Measurements from ENCODE around the gene ADGRE1.

ADGRE1 gene

DNA sequence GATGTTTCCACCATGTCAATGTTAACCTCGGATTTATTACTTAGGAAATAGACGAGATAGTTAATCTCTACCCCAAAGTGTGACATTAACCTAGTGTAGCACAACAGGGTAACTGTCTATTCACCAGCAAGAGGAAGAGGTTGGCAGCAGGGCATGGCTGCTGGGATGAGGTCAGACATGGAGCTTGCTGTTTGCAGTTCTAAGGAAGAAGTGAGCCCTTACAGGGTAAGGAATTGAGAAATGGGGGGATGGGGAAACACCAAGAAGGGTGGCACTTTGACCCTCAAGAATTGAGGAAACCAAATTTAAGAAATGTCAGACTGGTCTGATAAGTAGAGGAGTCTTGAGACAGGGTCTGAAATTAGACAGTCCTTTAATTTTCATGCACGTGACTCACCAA, 71.4 kb downstream of the ADGRE1 start:
- Histone ChIP-seq H3K4me1 (ENCODE audit: control insufficient read depth, insufficient read depth, low read length) (no peaks in the 10 kb centered on the region), H3K27ac (ENCODE audit: extremely low read depth, low read depth, low read length) (no peak overlapping the region), H3K9me3 (ENCODE audit: control insufficient read depth, insufficient read depth, low read depth, low read length) (no peaks in the 10 kb centered on the region), H3K36me3 (ENCODE audit: control insufficient read depth in 2 of 2, insufficient read depth in 1 of 2, low read length in 2 of 2) (no peaks in the 10 kb centered on the region), H3K4me3 (ENCODE audit: low read depth, low read length) (no peak overlapping the region)
- ChIA-PET POLR2A (no interaction called here), CTCF (interaction anchor here (1.3 kb wide), 1 partner anchor 14 kb away, joined by 4 read pairs; no protein-coding TSS in a partner anchor)
- no peak for TF ChIP-seq FEZF1 (tag by site-specific recombination; IDR thresholded peaks at IDR 0.05)

DNA sequence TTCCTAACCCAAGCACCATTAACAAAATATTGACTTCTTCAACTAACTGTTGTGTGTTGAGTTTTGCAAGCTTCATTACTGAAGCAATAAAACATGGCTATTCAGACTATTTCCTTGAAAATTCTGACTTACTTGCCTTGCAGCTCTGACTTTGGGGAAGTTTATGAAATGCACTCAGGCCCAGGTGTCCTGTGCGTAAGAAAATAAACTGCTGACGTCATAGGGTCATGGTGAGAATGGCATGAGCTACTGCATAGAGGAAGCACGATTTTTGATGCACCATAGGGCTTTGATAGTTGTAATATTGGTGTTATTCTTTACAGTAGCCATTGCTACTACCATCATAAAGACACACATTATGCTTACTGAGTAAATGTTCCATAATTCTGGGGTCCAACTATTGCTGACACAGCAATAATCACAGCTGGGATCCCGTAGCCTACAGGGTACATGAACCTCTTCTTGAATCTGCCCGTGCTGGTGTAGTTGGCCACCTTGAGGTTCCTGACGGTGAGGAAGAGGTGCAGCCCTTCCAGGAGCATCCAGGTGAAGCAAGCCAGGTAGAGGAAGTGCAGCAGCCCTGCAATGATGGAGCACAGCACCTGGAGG, 76.0 kb downstream of the ADGRE1 start:
- H3K27ac ChIP-seq (ENCODE audit: extremely low read depth, low read depth, low read length), result no peak overlapping the region
- H3K9me3 ChIP-seq (ENCODE audit: control insufficient read depth, insufficient read depth, low read depth, low read length), result no peaks in the 10 kb centered on the region
- no peaks in the 10 kb centered on the region for H3K4me1 ChIP-seq (ENCODE audit: control insufficient read depth, insufficient read depth, low read length)
- ChIA-PET CTCF (interaction anchor here (0.6 to 1.8 kb wide), 4 partner anchors 9 to 30 kb away, joined by 3 to 8 read pairs (median 4); no protein-coding TSS in a partner anchor), POLR2A (no interaction called here)
- no peak overlapping the region for H3K4me3 ChIP-seq (ENCODE audit: low read depth, low read length)
- TF ChIP-seq ZNF311 (tag by site-specific recombination; IDR thresholded peaks at IDR 0.05; ENCODE audit: borderline replicate concordance), result no peak
- no peak for TF ChIP-seq ZNF223 (tag by site-specific recombination; IDR thresholded peaks at IDR 0.05)
- TF ChIP-seq, protein P1, sequence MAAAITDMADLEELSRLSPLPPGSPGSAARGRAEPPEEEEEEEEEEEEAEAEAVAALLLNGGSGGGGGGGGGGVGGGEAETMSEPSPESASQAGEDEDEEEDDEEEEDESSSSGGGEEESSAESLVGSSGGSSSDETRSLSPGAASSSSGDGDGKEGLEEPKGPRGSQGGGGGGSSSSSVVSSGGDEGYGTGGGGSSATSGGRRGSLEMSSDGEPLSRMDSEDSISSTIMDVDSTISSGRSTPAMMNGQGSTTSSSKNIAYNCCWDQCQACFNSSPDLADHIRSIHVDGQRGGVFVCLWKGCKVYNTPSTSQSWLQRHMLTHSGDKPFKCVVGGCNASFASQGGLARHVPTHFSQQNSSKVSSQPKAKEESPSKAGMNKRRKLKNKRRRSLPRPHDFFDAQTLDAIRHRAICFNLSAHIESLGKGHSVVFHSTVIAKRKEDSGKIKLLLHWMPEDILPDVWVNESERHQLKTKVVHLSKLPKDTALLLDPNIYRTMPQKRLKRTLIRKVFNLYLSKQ (tag by site-specific recombination; IDR thresholded peaks at IDR 0.05; ENCODE audit: borderline replicate concordance), result no peak
- no peak for TF ChIP-seq TSHZ1 (tag by site-specific recombination; IDR thresholded peaks at IDR 0.05; ENCODE audit: borderline replicate concordance)
- TF ChIP-seq GLIS2 (tag by site-specific recombination; IDR thresholded peaks at IDR 0.05), result no peak
- TF ChIP-seq ZNF132 (tag by site-specific recombination; IDR thresholded peaks at IDR 0.05; ENCODE audit: borderline replicate concordance), result no peak
- TF ChIP-seq ZNF114 (tag by site-specific recombination; IDR thresholded peaks at IDR 0.05), result no peak
- no peak for TF ChIP-seq ZNF530 (tag by site-specific recombination; IDR thresholded peaks at IDR 0.05; ENCODE audit: low read depth)
- no peak for TF ChIP-seq ZBTB8A (tag by site-specific recombination; IDR thresholded peaks at IDR 0.05)
- no peak for TF ChIP-seq KLF7 (tag by site-specific recombination; IDR thresholded peaks at IDR 0.05; ENCODE audit: borderline replicate concordance)
- no peaks in the 10 kb centered on the region for H3K36me3 ChIP-seq (ENCODE audit: control insufficient read depth in 2 of 2, insufficient read depth in 1 of 2, low read length in 2 of 2)

GRCh38 chr19:6963937-6964336, 76.6 kb downstream of the ADGRE1 start:
- ChIA-PET POLR2A (no interaction called here), CTCF (interaction anchor here (0.6 to 1.8 kb wide), 8 partner anchors 10 to 843 kb away, joined by 3 to 8 read pairs (median 3); no protein-coding TSS in a partner anchor)
- H3K27ac ChIP-seq (ENCODE audit: extremely low read depth, low read depth, low read length), result no peak overlapping the region
- H3K9me3 ChIP-seq (ENCODE audit: control insufficient read depth, insufficient read depth, low read depth, low read length), result no peaks in the 10 kb centered on the region
- no peak overlapping the region for H3K4me3 ChIP-seq (ENCODE audit: low read depth, low read length)
- H3K36me3 ChIP-seq (ENCODE audit: control insufficient read depth in 2 of 2, insufficient read depth in 1 of 2, low read length in 2 of 2), result no peaks in the 10 kb centered on the region
- H3K4me1 ChIP-seq (ENCODE audit: control insufficient read depth, insufficient read depth, low read length), result no peaks in the 10 kb centered on the region
- no peak for TF ChIP-seq ZNF785 (tag by site-specific recombination; IDR thresholded peaks at IDR 0.05)
- TF ChIP-seq, protein P2, sequence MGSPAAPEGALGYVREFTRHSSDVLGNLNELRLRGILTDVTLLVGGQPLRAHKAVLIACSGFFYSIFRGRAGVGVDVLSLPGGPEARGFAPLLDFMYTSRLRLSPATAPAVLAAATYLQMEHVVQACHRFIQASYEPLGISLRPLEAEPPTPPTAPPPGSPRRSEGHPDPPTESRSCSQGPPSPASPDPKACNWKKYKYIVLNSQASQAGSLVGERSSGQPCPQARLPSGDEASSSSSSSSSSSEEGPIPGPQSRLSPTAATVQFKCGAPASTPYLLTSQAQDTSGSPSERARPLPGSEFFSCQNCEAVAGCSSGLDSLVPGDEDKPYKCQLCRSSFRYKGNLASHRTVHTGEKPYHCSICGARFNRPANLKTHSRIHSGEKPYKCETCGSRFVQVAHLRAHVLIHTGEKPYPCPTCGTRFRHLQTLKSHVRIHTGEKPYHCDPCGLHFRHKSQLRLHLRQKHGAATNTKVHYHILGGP (tag by site-specific recombination; IDR thresholded peaks at IDR 0.05), result no peak
- no peak for TF ChIP-seq BCL11A (tag by site-specific recombination; IDR thresholded peaks at IDR 0.05; ENCODE audit: low read depth)
- no peak for TF ChIP-seq ZNF155 (tag by site-specific recombination; IDR thresholded peaks at IDR 0.05)
- TF ChIP-seq FEZF1 (tag by site-specific recombination; IDR thresholded peaks at IDR 0.05), result no peak
- TF ChIP-seq GFI1B (tag by site-specific recombination; IDR thresholded peaks at IDR 0.05), result no peak
- no peak for TF ChIP-seq ZNF248 (tag by site-specific recombination; IDR thresholded peaks at IDR 0.05)
